Right lobe of liver (tissue), 6 donors: ENCODE data around the gene SOX10. TPM values are rescaled to one million over a fixed set of nuclear protein-coding genes. Genes with fewer than 3 reads are reported as not detected.

Source experiments
- ATAC-seq, 4 donors: fragments of 200-7000 bp; cut with Tn5 transposase; one replicate each; pipeline ENCODE4 v1.9.1; 2020; ENCODE audit warnings: mild to moderate bottlenecking in 4 of 4, moderate library complexity in 4 of 4
- DNase-seq, 3 donors: peaks; one replicate each; pipeline ENCODE4 v3.0.0-alpha.2; 2020
- H3K27ac ChIP-seq, 3 donors: fragments of 200-600 bp; one replicate each; pipeline ENCODE4 v1.8.0; 2022
- H3K27me3 ChIP-seq, 2 donors: fragments of 200-600 bp; one replicate each; pipeline ENCODE4 v1.8.0; 2022
- H3K36me3 ChIP-seq, 4 donors: fragments of 200-600 bp; sonication (generic) in 1 of 4; one replicate each; pipeline versions ENCODE4 v1.5.1 to v1.8.0; 2017 to 2022; ENCODE audit warnings: control low read depth in 1 of 4
- H3K4me1 ChIP-seq, 4 donors: fragments of 200-600 bp; sonication (generic) in 1 of 4; one replicate each; pipeline versions ENCODE4 v1.5.1 to v1.8.0; 2017 to 2022; ENCODE audit warnings: control low read depth in 1 of 4
- H3K4me3 ChIP-seq, 3 donors: fragments of 200-600 bp; one replicate each; pipeline ENCODE4 v1.8.0; 2022
- H3K9me3 ChIP-seq, 4 donors: fragments of 200-600 bp; sonication (generic) in 1 of 4; one replicate each; pipeline versions ENCODE4 v1.5.1 to v1.8.0; 2017 to 2022; ENCODE audit warnings: control low read depth in 1 of 4
- CTCF ChIP-seq, 4 donors: fragments of 200-600 bp in 3 of 4; fragments of 450-650 bp in 1 of 4; IDR thresholded peaks; one replicate each; pipeline versions ENCODE4 v1.5.1 to v1.8.0; 2016 to 2022; ENCODE audit warnings: antibody characterized with exemption in 4 of 4, mild to moderate bottlenecking in 2 of 4
- POLR2A ChIP-seq: fragments of 450-650 bp; IDR thresholded peaks from one replicate; pipeline ENCODE4 v1.6.1; 2017; ENCODE audit warnings: antibody characterized with exemption, mild to moderate bottlenecking
- WGBS: methylation state at CpG from one replicate; pipeline ENCODE4 v1.1.6; 2018; ENCODE audit warnings: low coverage, low lambda C conversion rate; ENCODE audit not compliant: insufficient coverage; ENCODE audit errors: missing lambda C conversion rate; 5-methylcytosine and 5-hydroxymethylcytosine counted together
- intact Hi-C, 2 donors: fragments of 100-400 bp; cut with DNase I; formaldehyde crosslinking; loops; one replicate each; pipeline versions ENCODE4 v1.11.2 to v1.14.1; 2022
- total RNA-seq, 6 experiments: library from RNA; depleted of rRNA in 2 of 6; stranded (reverse); fragments of >200 nt in 2 of 6; fragmentation: NEBNext Ultra II Directional in 3 of 6; extraction: Animal tissue kit (Norgen Biotek cat#: 25700) in 3 of 6; gene quantifications; one replicate each; pipeline versions ENCODE4 v1.1.0 to v1.2.4, GENCODE V29; 2016 to 2023
- donor health status: DM: no; HTN: yes; CAD: no.
- donor health status: DM: no; HTN: no; CAD: no.
- donor health status: DM: no; HTN: no; CAD: no.
- donor health status: DM: no; HTN: yes; CAD: no.
- donor health status: DM: no; HTN: yes; CAD: no.

The SOX10 gene
- total RNA-seq, 6 experiments from 2014 or later = 0.24 to 0.29 TPM; not detected in 4

DNA sequence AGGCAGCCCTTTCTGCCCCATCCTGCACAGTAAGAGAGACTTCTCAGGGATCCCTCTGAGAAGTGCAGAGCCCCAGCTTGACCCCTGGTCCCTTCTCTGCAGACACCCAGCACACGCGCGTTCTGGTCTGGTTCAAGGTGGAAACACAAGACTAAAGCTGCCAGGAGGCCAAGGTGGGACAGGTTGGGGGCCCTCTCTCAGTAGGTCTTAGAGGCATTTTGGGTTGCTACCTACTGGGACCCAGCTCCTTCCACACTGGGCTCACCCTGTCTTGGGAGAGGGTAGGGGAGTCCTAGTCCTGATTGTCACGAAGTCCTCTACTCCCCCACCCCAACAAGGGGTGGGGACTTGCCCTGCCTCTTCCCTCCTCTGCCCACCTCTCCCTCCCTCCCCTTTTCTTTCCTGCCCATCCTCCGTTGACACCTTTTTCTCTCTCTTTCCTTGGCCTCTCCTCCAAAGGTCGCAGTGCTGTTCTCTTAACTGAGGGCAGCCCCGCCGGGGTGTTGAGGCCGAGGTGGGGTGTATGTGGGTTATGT is 763 bp upstream of the SOX10 start:
- WGBS = 95% methylated on average over 8 of the region's 9 CpGs
- H3K27me3 ChIP-seq = no peaks in the 10 kb centered on the region
- no peaks in the 10 kb centered on the region for H3K9me3 ChIP-seq
- H3K4me3 ChIP-seq = no peak overlapping the region
- ATAC-seq = no peak
- no peak for DNase-seq
- intact Hi-C loops = no loop called here
- peaks cover 0 to 23% (median 7%) of the 10 kb centered on the region in 4 donors for H3K4me1 ChIP-seq
- no peaks in the 10 kb centered on the region for H3K36me3 ChIP-seq
- TF ChIP-seq CTCF (IDR thresholded peaks at IDR 0.05) (no peak), POLR2A (no peak)
- no peak overlapping the region for H3K27ac ChIP-seq

DNA sequence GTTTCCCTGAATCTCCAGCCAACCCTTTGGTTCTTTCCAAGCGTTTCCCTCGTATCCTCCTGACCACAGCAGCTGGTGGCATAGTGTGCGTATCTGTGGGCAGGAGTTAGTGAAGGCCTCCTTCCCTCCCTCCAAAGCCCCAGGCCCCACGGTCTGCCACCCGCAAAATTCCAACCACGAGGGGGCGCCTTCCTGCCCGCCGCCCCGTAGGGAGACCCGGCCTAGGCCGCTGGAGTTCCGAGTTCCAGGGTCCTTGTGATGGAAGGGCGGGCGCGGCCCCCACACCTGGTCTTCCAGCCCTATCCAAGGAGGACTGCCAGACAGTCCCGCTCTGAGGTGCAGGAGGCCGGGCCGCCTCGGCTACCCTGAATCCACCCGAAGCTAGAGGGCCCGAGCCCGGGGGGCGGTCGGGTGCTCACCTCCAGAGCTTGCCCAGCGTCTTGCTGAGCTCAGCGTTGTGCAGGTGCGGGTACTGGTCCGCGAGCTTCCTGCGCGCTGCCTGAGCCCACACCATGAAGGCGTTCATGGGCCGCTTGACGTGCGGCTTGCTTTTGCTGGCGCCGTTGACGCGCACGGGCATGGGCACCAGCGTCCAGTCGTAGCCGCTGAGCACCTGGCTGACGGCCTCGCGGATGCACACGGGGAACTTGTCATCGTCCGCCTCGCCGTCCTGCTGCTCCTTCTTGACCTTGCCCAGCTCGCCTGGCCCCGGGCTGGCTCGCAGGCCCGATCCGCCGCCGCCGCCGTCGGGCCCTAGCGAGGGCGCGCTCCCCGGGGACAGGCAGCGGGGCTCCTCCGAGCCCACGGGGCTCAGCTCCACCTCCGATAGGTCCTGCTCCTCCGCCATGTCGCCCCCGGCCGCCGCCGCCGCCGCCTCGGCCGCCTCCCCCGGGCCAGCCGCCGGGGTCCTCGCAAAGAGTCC is 1.2 kb downstream of the SOX10 start:
- H3K36me3 ChIP-seq = no peaks in the 10 kb centered on the region
- peak overlapping the region in 1 of 3 donors; percentile 85 for H3K27ac ChIP-seq
- intact Hi-C loops = no loop called here
- 80% methylated on average over 1 of the region's 84 CpGs for WGBS
- H3K9me3 ChIP-seq = no peaks in the 10 kb centered on the region
- peaks cover 0 to 23% (median 7%) of the 10 kb centered on the region in 4 donors for H3K4me1 ChIP-seq
- no peaks in the 10 kb centered on the region for H3K27me3 ChIP-seq
- ATAC-seq (no peak), DNase-seq (no peak)
- peak in 1 of 4 donors; percentile 2 for TF ChIP-seq CTCF (IDR thresholded peaks at IDR 0.05)
- no peak for TF ChIP-seq POLR2A
- no peak overlapping the region for H3K4me3 ChIP-seq

DNA sequence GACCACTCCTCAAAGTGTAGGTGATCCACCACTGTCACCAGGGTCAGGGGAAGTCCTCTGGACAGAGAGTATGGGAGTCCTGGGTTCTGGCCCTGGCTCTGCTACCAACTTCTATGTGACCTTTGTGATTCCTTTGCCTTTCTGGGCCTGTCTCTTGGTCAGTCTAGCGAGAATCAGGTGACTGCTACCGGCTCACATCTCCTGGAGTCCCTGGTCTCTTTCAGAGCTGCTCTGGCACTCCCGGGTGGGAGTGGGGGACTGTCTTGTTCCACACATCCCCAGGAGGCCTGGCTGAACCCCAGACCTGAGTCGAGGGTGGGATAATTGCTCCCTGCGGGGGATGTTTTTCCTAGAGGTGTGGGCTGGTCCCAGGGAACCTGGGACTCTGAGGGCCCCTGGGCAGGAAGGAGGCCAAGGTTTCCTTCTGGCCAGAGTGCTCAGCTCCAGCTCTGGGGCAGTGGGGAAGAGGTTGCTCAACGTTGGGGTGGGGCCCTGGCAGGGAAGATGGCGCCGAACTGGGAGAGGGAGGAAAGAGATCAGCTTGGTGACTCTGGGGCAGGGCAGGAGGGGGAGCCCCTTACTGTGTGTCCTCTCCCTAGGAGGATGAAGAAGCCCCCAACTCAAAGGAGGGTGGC is 2.1 kb downstream of the SOX10 start:
- Histone ChIP-seq H3K9me3 (no peaks in the 10 kb centered on the region), H3K4me3 (no peak overlapping the region), H3K36me3 (no peaks in the 10 kb centered on the region), H3K4me1 (peaks cover 0 to 23% (median 7%) of the 10 kb centered on the region in 4 donors), H3K27ac (peak overlapping the region; percentile 38 to 85 (median 62)), H3K27me3 (no peaks in the 10 kb centered on the region)
- WGBS = 63% methylated on average over 5 of the region's 8 CpGs
- intact Hi-C loops = no loop called here
- DNase-seq = peak; percentile 39 to 78 (median 72)
- TF ChIP-seq POLR2A (no peak), CTCF (IDR thresholded peaks at IDR 0.05) (no peak)
- peak; percentile 4 to 50 (median 40) for ATAC-seq

DNA sequence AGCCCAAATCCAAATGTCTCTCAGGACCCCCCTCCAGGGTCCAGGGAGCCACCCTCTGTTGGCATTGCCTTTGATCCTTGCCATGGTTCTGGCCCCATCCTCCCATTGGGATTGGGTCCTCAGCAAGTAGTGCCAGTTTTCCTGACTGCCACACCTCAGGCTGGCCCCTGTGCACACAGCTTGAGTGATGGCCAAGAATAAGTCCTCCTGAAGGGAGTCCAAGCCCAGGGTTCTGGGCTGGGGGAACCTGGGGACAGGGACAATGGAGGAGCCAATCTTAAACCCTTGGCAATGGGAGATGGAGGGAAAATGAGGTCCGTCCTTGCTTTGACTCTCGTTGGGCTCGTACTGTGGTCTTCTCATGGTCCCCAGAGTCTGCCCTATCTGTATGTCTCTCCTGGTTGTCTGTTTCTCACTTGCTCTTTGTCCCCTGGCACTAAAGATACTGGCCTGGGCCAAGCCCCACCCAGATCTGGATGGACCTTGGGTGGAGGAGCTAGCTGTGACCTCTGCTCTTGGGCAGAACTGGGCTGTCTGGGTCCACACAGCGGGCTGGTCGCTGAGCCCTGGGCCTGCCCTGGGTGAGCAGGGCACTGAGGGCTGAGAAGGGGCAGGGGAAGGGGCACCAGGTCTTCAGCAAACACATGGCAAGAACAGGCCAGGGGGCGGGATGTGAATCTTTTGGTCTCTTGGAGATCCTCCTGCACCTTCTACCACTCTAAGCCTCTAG is 2.9 kb downstream of the SOX10 start:
- peak; percentile 84 to 94 (median 92) for DNase-seq
- Histone ChIP-seq H3K27me3 (no peaks in the 10 kb centered on the region), H3K36me3 (no peaks in the 10 kb centered on the region), H3K27ac (peak overlapping the region; percentile 56 to 85 (median 62)), H3K4me3 (peak overlapping the region in 1 of 3 donors; percentile 24), H3K9me3 (no peaks in the 10 kb centered on the region), H3K4me1 (peaks cover 0 to 23% (median 7%) of the 10 kb centered on the region in 4 donors)
- peak; percentile 90 to 93 (median 92) for ATAC-seq
- TF ChIP-seq CTCF (IDR thresholded peaks at IDR 0.05) (no peak), POLR2A (peak; percentile 63)
- intact Hi-C loops = no loop called here
- 37% methylated on average over 4 of the region's 6 CpGs for WGBS
